NCI-H226 (cell line): ENCODE results near the gene FITM2.
"Not testable (repeated sequence)": the region's sequence is repeated elsewhere in the genome, so short reads cannot be mapped to it uniquely, and the experiment has no call there.

ENCODE experiments used
- DNase-seq: peaks from one replicate; pipeline ENCODE4 v3.0.0-alpha.2; 2015

Gene FITM2

GRCh38 chr20:44331201-44331600, 20.2 kb upstream of the FITM2 start:
- no peak for DNase-seq

GRCh38 chr20:44328428-44328827, 17.4 kb upstream of the FITM2 start:
- no peak for DNase-seq

GRCh38 chr20:44327748-44328147, 16.7 kb upstream of the FITM2 start:
- DNase-seq, result not testable (repeated sequence)

- no peak for DNase-seq
Observed at GRCh38 chr20:44326391-44327159, 15.6 kb upstream of the FITM2 start.

GRCh38 chr20:44324343-44324742, 13.3 kb upstream of the FITM2 start:
- peak; percentile 10 for DNase-seq

- DNase-seq, result no peak
Observed at GRCh38 chr20:44319839-44320422, 8.9 kb upstream of the FITM2 start.

GRCh38 chr20:44314870-44315269, 3.9 kb upstream of the FITM2 start:
- DNase-seq, result no peak

GRCh38 chr20:44309763-44310663, 989 bp downstream of the FITM2 start:
- no peak for DNase-seq

GRCh38 chr20:44306927-44307326, 4.1 kb downstream of the FITM2 start:
- no peak for DNase-seq

GRCh38 chr20:44304383-44304782, 6.6 kb downstream of the FITM2 start:
- no peak for DNase-seq

- no peak for DNase-seq
Observed at GRCh38 chr20:44302736-44303135, 8.3 kb downstream of the FITM2 start.

GRCh38 chr20:44302026-44302669, 8.9 kb downstream of the FITM2 start:
- DNase-seq, result no peak

- DNase-seq, result no peak
Observed at GRCh38 chr20:44301285-44301684, 9.7 kb downstream of the FITM2 start.

- not testable (repeated sequence) for DNase-seq
Observed at GRCh38 chr20:44299011-44299535, 11.9 kb downstream of the FITM2 start.

- DNase-seq, result no peak
Observed at GRCh38 chr20:44297721-44298120, 13.3 kb downstream of the FITM2 start.

- DNase-seq, result no peak
Observed at GRCh38 chr20:44296011-44296410, 15.0 kb downstream of the FITM2 start.

- DNase-seq, result no peak
Observed at GRCh38 chr20:44291754-44292153, 19.2 kb downstream of the FITM2 start.

- no peak for DNase-seq
Observed at GRCh38 chr20:44288252-44288651, 22.8 kb downstream of the FITM2 start.

GRCh38 chr20:44287272-44288097, 23.5 kb downstream of the FITM2 start:
- no peak for DNase-seq

- DNase-seq, result no peak
Observed at GRCh38 chr20:44284032-44284431, 27.0 kb downstream of the FITM2 start.

GRCh38 chr20:44282192-44282591, 28.8 kb downstream of the FITM2 start:
- no peak for DNase-seq

GRCh38 chr20:44280387-44280786, 30.6 kb downstream of the FITM2 start:
- DNase-seq, result no peak
